Neural crest cell (in vitro differentiated cells): Measurements from ENCODE around the gene PLSCR1. TPM values are rescaled to one million over a fixed set of nuclear protein-coding genes. Genes with fewer than 3 reads are reported as not detected.

ENCODE experiments used
- DNase-seq: peaks from one replicate; pipeline ENCODE4 v3.0.0; 2021; ENCODE audit warnings: low read depth, mixed read lengths, low spot score
- H3K27ac Mint-ChIP-seq: one replicate; pipeline ENCODE4 v1.8.0; 2021; ENCODE audit warnings: mild to moderate bottlenecking, mixed read lengths; ENCODE audit not compliant: unreplicated experiment
- H3K27me3 Mint-ChIP-seq: 2 replicates; pipeline ENCODE4 v1.8.0; 2021; ENCODE audit warnings: low read depth, mild to moderate bottlenecking, mixed read lengths
- H3K36me3 Mint-ChIP-seq: 2 replicates; pipeline ENCODE4 v1.8.0; 2021; ENCODE audit warnings: low read depth, mild to moderate bottlenecking, mixed read lengths
- H3K4me1 Mint-ChIP-seq: 2 replicates; pipeline ENCODE4 v1.8.0; 2021; ENCODE audit warnings: mixed read lengths
- H3K4me3 Mint-ChIP-seq: one replicate; pipeline ENCODE4 v1.8.0; 2021; ENCODE audit warnings: mild to moderate bottlenecking, mixed read lengths
- H3K9me3 Mint-ChIP-seq: 2 replicates; pipeline ENCODE4 v1.8.0; 2021; ENCODE audit warnings: mixed read lengths
- CTCF ChIP-seq: fragments of 200-600 bp; sonication (generic); conservative IDR thresholded peaks from 2 replicates; pipeline ENCODE4 v1.5.0; 2021; ENCODE audit warnings: antibody characterized with exemption, mild to moderate bottlenecking
- total RNA-seq: library from RNA; stranded (reverse); gene quantifications from 2 replicates; pipeline ENCODE4 v1.2.1, GENCODE V29; 2021

The PLSCR1 gene
- total RNA-seq, 1 donor from 2014 or later: 29.8 TPM

GRCh38 chr3:146473726-146474125, 70.7 kb downstream of the PLSCR1 start:
- Mint-ChIP-seq H3K27me3 (no peaks in the 10 kb centered on the region), H3K9me3 (no peaks in the 10 kb centered on the region), H3K4me1 (no peaks in the 10 kb centered on the region), H3K36me3 (no peaks in the 10 kb centered on the region), H3K27ac (no peak overlapping the region), H3K4me3 (no peak overlapping the region)
- no peak for DNase-seq
- TF ChIP-seq CTCF: no peak

GRCh38 chr3:146472611-146473010, 71.8 kb downstream of the PLSCR1 start:
- no peak for TF ChIP-seq CTCF
- Mint-ChIP-seq H3K9me3 (no peaks in the 10 kb centered on the region), H3K4me3 (no peak overlapping the region), H3K27ac (no peak overlapping the region), H3K36me3 (no peaks in the 10 kb centered on the region), H3K27me3 (no peaks in the 10 kb centered on the region), H3K4me1 (no peaks in the 10 kb centered on the region)
- no peak for DNase-seq

GRCh38 chr3:146471012-146471411, 73.4 kb downstream of the PLSCR1 start:
- no peaks in the 10 kb centered on the region for H3K9me3 Mint-ChIP-seq
- H3K36me3 Mint-ChIP-seq: no peaks in the 10 kb centered on the region
- H3K27ac Mint-ChIP-seq: no peak overlapping the region
- H3K27me3 Mint-ChIP-seq: no peaks in the 10 kb centered on the region
- H3K4me1 Mint-ChIP-seq: no peaks in the 10 kb centered on the region
- no peak for DNase-seq
- no peak overlapping the region for H3K4me3 Mint-ChIP-seq
- TF ChIP-seq CTCF: no peak

GRCh38 chr3:146470425-146470990, 73.9 kb downstream of the PLSCR1 start:
- Mint-ChIP-seq H3K9me3 (no peaks in the 10 kb centered on the region), H3K27me3 (no peaks in the 10 kb centered on the region), H3K4me1 (no peaks in the 10 kb centered on the region), H3K4me3 (no peak overlapping the region), H3K36me3 (no peaks in the 10 kb centered on the region), H3K27ac (no peak overlapping the region)
- no peak for DNase-seq
- no peak for TF ChIP-seq CTCF

GRCh38 chr3:146469150-146470017, 75.0 kb downstream of the PLSCR1 start, which contains the start of gene PLSCR2:
Gene PLSCR2, minus strand, starts transcription at chr3:146469561. Its CDS starts 9,657 bp downstream, at chr3:146459904.
- no peak for TF ChIP-seq CTCF
- DNase-seq: no peak
- no peak within 1 kb of the TSS for H3K4me3 Mint-ChIP-seq
- no peaks in the 10 kb centered on the region for H3K27me3 Mint-ChIP-seq
- no peaks in the 10 kb centered on the region for H3K36me3 Mint-ChIP-seq
- H3K9me3 Mint-ChIP-seq: no peaks in the 10 kb centered on the region
- no peaks in the 10 kb centered on the region for H3K4me1 Mint-ChIP-seq
- no peak within 1 kb of the TSS for H3K27ac Mint-ChIP-seq
